Stimulated activated CD4-positive, alpha-beta T cell treated with anti-CD3 and anti-CD28 coated beads, Interleukin-4, amount 100 ng/mL, for 4 hours (primary cell): Measurements from ENCODE around the gene ENO2.
A peak's percentile ranks its signal among the peaks of the same experiment; 100 is the strongest.
"Not testable (repeated sequence)": the region's sequence is repeated elsewhere in the genome, so short reads cannot be mapped to it uniquely, and the experiment has no call there.

Experiments
- DNase-seq, 2 experiments: peaks; one replicate each; pipeline ENCODE4 v3.0.0-alpha.2; 2020

Gene ENO2

DNA sequence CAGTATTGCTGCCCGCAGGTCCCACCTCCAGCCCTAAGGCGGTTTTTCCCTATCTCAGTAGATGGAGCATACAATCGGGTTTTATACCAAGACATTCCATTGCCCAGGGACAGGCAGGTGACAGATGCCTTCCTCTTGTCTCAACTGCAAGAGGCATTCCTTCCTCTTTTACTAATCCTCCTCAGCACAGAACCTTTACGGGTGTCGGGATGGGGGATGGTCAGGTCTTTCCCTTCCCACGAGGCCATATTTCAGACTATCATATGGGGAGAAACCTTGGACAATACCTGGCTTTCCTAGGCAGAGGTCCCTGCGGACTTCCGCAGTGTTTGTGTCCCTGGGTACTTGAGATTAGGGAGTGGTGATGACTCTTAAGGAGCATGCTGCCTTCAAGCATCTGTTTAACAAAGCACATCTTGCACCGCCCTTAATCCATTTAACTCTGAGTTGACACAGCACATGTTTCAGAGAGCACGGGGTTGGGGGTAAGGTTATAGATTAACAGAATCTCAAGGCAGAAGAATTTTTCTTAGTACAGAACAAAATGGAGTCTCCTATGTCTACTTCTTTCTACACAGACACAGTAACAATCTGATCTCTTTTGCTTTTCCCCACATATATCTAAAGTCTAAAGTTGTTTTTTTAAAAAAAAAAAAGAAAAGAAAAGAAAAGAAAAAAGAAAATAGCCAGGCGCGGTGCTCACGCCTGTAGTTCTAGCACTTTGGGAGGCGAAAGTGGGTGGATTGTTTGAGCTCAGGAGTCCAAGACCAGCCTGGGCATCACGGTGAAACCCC lies 28.0 kb upstream of the ENO2 start:
- not testable (repeated sequence) for DNase-seq

DNA sequence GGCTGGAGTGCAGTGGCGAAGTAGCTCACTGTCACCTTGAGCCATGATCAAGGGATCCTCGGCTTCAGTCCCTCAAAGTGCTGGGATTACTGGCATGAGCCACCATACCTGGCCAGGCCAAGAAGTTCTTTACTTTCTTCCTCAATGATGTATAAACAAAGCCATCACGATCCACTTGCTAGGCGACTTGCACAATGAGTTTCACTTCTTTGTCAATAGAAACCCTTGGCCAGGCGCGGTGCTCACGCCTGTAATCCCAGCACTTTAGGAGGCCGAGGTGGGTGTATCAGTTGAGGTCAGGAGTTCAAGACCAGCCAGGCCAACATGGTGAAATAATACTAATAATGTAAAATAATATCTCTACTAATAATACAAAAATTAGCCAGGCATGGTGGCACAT lies 26.9 kb upstream of the ENO2 start:
- DNase-seq, result no peak

DNA sequence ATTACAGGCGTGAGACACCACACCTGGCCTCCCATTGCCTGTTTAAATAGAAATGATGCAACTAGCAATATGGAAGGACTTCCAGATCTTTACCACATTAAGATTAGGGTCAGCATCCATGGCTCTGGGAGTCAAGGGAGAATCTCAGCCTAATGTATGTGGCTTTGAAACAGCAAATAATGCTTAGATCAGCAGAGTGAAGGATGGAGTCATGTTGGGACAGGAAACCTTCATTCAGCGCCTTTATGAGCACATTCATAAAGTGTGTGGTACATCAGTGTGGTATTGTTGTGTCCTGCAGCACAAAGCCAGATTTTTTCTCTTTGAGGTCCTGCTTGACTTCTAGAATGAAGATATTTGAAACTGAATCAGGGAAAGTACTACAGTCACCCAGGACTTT lies 26.0 kb upstream of the ENO2 start:
- DNase-seq, result no peak

DNA sequence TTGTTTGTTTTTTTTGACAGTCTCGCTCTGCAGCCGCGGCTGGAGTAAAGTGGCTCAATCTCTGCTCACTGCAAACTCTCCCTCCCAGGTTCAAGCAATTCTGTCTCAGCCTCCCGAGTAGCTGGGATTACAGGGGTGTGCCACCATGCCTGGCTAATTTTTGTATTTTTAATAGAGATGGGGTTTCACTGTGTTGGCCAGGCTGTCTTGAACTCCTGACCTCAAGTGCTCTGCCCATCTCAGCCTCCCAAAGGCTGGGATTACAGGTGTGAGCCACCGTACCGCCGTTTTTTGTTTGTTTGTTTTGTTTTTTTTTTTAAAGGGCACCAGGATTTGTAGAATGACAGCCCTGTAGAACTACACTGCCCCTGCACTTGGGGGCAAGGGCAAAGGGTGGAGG lies 25.6 kb upstream of the ENO2 start:
- not testable (repeated sequence) for DNase-seq

DNA sequence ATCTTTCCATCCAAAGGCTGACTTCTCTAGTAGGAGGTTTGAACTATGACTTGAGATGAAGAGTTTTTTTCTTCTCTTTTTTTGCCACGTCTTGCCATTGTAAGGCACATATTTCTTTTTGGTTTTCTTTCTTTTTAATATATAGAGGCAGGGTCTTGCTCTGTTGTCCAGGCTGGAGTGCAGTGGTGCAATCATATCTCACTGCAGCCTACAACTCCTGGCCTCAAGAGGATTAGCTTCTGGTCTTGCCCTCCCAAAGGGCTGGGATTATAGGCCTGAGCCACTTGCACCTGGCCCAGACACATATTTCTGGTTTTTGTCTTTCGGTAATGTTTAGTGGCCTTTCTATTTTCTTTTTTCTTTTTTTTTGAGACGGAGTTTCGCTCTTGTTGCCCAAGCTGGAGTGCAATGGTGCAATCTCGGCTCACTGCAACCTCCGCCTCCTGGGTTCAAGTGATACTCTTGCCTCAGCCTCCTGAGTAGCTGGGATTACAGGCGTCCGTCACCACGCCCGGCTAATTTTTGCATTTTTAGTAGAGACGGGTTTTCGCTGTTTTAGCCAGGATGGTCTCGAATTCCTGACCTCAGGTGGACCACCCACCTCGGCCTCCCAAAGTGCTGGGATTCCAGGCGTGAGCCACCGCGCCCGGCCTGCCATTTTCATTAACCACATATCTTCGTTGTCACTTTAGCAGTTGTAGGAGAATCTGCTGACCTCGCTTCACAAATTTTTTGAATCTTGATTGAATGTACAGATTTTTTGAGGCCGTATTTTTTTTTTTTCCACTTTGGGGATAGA lies 24.4 kb upstream of the ENO2 start:
- DNase-seq, result not testable (repeated sequence)

DNA sequence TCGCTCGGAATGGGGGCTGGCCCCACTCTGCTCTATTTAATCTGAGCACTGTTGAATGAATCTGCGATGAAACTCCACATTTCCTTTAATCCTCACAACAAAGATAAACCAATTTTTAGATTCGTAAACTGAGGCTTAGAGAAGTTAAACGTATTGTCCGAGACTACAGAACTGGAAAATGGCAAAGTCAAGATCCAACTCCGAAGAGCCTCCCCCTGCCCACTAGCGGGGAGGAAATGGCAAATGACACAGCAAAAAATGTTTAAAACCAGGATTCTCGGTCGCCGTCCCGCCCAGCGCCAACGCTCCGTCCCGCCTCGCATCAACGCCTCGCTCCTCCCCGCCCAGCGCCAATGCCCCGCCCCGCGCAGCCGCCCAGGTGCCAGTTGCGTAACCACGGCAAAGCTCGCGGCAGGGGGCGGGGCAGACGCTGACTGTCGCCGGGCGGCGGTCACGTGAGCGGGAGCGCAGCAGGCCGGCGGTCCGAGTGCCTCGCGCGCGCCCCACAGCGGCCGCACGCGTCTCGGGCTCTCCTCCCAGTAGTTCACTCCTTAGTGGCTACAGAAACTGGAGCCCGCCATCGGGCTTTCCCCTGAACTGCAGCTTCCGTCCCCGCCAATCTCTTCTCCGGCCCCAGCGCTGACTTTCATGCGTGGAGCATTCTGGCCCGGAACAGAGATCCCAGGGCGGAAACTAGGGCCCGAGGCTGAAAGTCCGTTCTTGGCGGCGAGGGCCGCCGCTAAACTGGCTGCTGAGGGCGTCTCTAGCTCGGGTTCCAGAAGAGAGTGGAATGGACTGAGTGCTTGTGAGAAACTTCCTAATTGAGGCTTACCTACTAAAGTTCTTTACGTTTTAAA lies 23.4 kb upstream of the ENO2 start:
- peak; percentile 97 to 100 for DNase-seq

DNA sequence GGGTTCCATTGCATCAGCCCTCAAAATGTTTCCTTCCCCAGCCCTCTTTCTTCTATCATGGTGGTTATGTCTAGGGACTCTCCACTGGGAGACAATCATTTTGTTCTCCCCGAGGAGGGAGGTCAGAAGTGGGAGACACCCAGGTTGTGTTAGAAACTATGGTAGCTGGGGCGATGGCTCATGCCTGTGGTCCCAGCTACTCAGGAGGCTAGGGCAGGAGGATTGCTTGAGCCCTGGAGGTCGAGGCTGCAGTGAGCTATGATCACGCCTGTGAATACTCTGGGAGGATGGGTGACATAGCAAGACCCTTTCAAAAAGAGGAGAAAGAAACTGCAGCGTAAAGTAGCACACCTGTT lies 22.8 kb upstream of the ENO2 start:
- no peak for DNase-seq

DNA sequence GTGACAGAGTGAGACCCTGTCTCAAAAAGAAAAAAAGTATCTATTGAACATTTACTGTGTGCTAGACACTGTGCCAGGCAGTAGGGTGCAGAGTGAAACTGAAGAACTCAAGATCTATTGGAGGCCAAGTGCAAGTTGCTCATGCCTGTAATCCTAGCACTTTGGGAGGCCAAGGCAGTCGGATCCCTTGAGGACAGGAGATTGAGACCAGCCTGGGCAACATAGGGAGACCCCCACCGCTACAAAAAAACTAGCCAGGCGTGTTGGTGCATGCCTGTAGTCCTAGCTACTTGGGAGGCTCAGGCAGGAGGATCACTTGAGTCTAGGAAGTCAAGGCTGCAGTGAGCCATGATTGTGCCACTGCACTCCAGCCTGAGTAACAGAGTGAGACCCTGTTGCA lies 21.7 kb upstream of the ENO2 start:
- not testable (repeated sequence) for DNase-seq

DNA sequence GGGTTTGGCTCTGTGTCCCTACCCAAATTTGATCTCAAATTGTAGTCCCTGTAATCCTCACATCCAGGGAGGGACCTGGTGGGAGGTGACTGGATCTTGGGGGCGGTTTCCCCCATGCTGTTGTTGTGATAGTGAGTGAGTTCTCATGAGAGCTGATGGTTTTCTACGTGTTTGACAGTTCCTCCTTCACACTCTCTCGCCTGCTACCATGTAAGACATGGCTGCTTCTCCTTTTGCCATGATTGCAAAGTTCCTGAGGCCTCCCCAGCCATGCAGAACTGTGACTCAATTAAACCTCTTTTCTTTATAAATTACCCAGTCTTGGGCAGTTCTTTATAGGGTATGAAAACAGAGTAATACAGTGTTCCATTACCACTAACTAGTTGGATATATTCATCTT lies 20.1 kb upstream of the ENO2 start:
- DNase-seq, result no peak

DNA sequence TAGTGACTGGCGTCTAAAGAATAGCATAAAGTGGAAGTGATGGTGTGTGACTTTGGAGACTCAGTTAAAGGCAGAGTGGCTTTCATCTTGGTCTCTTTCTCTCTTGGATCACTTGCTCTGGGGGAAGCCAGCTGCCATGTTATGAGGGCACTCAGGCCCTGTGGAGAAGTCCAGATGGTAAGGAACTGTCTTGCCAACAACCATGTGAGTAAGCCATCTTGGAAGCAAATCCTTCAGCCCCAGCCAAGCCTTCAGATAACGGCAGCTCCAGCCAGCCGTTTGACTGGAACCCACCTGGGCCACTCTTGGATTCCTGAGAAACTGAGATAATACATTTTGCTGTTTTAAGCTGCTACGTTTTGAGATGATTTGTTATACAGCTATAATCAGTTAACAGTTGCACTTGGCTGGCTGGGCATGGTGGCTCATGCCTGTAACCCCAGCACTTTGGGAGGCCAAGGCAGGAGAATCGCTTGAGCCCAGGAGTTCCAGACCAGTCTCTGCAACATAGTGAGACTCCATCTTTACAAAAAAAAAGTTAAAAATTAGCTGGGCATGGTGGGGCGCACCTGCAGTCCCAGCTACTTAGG lies 17.4 kb upstream of the ENO2 start:
- DNase-seq, result no peak

DNA sequence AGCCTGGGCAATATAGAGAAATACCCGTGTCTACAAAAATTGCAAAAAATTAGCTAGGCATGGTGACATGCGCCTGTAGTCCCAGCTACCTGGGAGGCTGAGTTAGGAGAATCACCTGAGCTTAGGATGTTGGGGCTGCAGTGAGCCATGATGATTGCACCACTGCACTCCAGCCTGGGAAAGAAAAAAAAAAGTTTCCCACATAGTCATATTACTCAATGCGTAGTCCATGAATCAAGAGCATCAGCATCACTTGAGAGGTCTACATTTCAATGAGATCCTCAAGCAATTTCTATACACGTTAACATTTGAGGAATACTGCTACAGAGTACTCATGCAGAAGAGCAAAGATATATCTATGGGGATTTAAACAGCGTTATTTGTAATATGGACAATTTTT lies 15.0 kb upstream of the ENO2 start:
- DNase-seq, result no peak

DNA sequence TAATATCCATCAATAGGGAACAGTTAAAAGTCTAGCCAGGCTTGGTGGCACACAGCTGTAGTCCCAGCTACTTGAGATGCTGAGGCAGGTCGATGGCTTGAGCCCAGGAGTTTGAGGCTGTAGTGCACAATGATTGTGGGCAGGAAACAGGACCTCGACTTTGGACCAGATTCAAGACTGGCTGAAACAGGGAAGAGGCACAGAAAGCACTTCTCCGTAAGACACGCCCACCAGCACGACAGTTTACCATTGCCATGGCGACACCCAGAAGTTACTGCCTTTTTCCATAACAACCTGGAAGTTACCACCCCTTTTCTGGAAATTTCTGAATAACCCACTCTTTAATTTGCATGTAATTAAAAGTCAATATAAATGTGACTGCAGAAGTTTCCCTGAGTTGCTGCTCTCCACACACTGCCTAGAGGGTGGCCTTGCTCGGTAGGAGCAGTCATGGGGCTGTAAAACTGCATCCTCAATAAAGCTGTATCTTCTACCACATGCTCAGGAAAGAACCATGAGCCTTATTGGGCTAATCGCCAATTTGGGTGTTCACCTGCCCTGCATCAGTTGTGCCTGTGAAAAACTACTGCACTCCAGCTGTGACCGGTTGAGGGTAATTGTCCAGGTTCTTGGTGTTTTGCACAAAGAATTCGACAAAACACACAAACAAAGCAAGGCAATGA lies 14.4 kb upstream of the ENO2 start:
- peak in 1 of 2 experiments; percentile 35 for DNase-seq

DNA sequence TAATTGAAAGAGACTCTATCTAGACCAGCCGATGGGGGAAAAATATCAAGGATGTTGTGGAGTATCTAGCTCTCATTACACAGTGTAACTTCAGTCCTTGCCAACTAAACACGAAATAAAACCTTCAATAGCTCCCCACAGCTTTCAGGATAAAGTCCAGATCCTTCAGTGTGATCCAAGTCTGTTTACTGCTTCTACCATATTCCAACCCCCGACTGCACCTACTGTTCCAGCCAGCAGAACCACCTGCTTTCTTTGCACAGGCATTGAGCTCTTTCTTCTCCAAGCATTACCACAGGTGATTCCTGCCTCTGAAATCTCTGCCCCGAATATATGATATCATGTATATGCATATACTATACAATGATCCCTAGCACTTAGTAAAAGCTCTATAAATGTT lies 11.9 kb upstream of the ENO2 start:
- DNase-seq, result no peak

DNA sequence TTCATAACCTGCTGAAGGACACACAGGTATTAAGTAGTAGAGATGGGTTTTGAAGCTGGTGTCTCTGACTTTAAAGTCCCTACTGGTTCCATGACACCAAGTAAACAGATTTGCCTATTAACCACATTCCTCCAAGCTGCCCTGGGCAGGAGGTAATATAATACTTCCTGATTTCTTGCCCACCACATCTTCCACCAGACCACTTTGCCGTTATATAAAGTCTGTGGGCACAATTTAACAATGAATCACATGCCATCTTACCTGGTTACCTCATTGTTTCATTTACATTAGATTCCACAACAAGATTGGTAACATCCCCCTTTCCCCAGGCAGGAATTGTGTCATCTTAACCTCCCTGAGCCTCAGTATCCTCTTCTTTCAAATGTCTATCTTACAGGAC lies 10.7 kb upstream of the ENO2 start:
- DNase-seq, result no peak

DNA sequence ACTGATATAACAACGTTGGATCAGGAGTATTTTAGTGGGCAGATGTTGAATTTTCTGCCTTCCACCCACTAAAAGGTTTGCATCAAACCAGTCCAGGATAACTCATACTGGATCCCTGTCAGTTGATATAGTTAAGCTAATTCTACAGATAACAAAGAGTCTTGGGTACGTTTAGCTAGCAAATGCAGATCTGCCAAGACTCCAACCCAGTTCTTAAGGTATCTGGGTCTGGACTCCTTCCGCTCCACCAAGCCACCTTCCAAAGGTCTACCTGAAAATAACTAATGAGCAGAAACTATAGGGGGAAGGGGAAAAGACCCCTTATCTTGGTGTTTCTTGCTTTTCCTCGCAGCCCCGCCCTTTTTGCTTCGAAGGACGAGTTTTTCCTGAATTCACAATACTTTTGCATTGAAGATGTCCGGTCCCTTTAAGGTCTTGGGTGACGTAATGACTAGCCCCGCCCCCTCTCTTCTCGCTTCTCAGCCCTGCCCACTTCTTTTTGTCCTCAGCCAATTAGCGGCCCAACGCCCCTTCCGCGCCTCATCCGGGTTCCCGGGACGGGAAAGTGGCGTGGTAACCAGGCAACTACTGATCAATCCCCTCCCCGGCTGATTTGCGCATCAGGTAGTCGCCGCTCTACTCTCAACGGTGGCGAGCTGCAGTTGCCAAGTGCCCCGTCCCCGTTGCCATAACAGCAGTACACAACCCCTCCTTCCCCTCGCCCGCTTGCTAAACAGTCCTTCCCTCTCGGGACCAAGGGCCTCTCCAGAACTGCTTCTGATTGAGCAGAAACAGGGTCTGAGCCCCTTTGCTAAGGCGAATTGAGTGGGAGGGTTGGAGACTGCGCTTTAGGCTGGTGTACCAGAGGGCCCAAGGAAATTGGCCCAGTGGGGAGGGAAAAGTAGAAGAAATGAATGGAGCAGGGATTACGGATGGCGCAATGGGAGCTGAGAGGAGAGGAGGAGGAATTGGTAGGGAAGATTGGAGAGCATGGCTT lies 9.8 kb upstream of the ENO2 start, which contains the start of gene LRRC23:
TSS of gene LRRC23 (plus strand) at position 543 of the 997 bp plus-strand sequence. CDS start 812 bp downstream, outside the sequence.
- DNase-seq, result peak; percentile 93 to 96

DNA sequence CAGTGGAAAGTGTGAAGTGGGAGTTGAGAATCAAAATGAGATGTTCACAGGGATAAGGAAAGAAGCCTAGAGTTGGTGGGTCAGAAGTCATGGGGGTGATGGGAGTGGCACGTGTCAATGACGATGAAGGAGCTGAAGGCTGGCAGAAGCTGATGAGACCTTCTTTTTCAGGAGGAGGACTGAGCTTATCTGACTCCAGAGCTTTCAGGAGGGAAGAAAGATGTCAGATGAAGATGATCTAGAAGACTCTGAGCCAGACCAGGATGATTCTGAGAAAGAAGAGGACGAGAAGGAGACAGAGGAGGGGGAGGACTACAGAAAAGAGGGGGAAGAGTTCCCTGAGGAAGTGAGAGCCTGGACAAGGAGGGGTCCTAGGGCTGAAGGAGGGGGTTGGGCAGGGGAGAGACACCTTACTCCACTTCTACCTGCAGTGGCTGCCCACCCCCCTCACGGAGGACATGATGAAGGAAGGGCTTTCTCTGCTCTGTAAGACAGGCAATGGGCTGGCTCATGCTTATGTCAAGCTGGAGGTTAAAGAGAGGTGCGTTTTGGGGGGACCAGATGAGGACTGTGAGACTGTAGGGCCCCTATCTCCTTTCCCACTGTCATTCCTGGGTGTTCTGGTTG lies 8.9 kb upstream of the ENO2 start:
- DNase-seq, result no peak

DNA sequence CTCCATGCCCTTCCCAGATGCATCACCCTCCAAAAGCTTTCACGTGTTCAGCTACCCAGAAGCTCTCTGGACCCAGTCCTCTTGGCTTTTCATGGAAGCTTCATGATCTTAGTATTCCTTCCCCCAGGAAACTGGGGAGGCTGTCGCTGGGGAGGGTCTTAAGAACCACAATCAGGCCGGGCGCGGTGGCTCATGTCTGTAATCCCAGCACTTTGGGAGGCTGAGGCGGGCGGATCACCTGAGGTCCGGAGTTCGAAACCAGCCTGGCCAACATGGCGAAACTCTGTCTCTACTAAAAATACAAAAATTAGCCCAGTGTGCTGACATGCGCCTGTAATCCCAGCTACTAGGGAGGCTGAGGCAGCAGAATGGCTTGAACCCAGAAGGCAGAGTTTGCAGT lies 6.2 kb upstream of the ENO2 start:
- not testable (repeated sequence) for DNase-seq

DNA sequence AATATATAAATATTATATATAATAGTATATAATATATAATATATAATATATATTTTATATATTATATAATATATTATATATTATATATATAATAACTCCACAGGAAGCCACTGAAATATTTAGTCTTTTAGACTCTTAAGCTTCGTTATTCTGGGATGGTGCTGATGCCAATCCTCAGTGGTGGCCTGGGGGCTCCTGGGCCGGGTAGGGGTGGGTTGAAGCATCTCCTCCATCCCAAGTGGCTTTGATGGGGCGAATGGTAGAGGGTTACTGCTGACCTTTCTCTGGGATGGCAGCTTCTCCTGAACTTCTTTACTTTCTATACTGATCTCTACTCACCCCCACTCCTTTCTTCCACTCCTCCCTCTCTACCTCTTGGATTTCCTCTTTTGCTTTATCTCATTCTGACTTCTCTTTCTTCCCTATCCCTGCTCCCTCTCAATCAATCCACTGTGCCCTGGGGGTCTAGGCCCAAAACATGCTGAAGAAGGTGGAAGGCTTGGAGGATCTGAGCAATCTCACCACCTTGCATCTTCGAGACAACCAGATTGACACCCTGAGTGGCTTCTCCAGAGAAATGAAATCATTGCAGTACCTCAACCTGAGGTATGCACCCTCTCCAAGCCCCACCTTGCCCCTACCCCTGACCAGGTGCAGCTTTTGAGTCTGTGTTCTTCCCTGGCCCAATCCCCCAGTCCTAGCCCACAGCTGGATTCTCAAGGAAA lies 4.8 kb upstream of the ENO2 start:
- no peak for DNase-seq

DNA sequence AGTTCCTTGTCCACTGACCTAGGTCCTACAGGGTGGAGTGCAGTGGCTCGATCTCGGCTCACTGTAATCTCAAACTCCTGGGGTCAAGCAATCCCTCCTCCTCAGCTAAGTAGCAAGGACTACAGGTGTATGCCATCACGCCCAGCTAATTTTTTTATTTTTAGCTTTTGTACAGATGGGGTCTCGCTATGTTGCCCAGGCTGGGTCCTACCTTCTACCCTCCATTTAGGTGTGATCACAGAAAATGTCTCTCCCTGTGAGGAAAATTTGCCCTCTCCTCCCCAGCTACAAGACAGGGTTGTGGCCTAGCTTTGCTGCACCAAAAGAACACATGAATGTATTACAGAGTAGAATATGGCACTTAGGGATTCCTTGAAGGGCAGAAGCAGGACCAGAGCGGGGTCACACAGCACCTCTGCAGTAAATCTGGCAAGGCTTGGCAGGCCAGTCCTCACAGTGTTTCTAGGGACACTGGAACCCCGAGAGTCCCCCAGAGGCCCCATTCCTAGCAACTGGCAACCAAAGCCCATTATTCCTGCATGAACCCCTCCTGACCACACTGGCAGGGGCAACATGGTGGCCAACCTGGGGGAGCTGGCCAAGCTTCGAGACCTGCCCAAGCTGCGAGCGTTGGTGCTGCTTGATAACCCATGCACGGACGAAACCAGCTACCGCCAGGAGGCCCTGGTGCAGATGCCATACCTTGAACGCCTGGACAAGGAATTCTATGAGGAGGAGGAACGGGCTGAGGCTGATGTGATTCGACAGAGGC lies 2.0 kb upstream of the ENO2 start:
- no peak for DNase-seq
